Activated T-helper 1 cell treated with anti-CD3 and anti-CD28 coated beads, Interleukin-2, amount 50 U/mL, for 16 hours (primary cell): ENCODE results near the gene DLG2.
"Not testable (repeated sequence)": the region's sequence is repeated elsewhere in the genome, so short reads cannot be mapped to it uniquely, and the experiment has no call there.

Experiments used
- DNase-seq, 2 donors: peaks; one replicate each; pipeline ENCODE4 v3.0.0-alpha.2; 2020; ENCODE audit warnings: low read depth in 1 of 2, low spot score in 1 of 2

DLG2 gene

GRCh38 chr11:84308491-84308890, 1318.7 kb downstream of the DLG2 start:
- DNase-seq, result not testable (repeated sequence)

DNA sequence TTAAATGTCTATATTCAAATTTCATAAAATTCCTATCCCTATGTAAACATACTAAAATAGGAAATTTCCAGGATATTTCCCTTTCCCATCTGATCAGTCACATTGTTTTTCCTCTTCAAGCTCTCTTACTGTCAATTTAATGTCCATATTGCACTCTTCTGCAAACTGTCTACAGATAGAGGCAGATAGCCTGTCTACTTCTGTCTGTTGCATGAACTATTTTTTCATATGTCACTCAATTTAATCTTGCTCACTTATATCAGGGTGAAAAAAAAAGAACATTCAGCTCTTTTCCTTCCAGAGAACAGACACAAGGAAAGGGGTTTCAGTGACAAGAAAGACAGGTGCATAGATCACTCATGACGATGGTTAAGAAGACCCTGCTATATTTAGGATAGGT, 1327.1 kb downstream of the DLG2 start:
- DNase-seq, result no peak

GRCh38 chr11:84297570-84297969, 1329.6 kb downstream of the DLG2 start:
- no peak for DNase-seq

- DNase-seq, result no peak
Measured at GRCh38 chr11:84295815-84296214, 1331.3 kb downstream of the DLG2 start.

DNA sequence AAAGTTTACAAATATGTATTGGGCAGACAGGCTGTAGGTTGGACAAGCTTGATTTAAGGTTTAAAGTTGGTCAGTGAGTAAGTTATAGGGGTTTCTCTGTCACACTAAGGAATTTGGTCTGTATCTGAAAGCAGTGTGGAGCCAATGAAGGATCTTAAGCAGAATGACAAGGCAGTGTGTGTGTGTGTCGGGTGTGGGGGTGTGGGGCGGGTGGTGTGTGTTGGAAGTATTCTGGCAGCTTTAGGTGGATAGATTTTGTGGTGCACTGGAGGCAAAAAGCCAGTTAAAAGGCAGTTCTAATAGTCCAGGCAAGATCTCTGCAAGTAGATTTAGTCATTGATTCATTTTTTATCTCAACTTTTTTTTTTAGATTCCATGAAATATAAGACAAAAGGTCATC, 1334.2 kb downstream of the DLG2 start:
- DNase-seq, result no peak

GRCh38 chr11:84292006-84292405, 1335.1 kb downstream of the DLG2 start:
- DNase-seq, result no peak

DNA sequence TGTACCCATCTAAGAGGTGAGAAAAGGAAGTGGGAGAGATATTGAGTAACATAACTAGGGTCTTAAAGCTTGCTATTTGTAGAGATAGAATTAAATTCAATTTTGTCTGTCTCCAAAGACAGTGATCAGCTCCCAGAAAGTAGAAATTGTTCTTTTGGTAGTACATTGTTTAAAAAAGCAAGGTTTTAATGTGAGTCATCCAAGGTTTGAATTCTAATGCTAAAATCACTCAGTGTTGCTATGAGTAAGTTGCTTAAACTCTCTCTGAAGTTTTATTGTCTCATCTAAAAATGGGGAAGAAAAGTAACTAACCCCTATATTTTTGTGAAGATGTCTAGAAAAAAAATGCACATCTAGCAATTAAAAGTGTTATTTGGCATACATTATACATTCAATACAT, 1336.5 kb downstream of the DLG2 start:
- no peak for DNase-seq

GRCh38 chr11:84289381-84289906, 1337.7 kb downstream of the DLG2 start:
- DNase-seq, result no peak

DNA sequence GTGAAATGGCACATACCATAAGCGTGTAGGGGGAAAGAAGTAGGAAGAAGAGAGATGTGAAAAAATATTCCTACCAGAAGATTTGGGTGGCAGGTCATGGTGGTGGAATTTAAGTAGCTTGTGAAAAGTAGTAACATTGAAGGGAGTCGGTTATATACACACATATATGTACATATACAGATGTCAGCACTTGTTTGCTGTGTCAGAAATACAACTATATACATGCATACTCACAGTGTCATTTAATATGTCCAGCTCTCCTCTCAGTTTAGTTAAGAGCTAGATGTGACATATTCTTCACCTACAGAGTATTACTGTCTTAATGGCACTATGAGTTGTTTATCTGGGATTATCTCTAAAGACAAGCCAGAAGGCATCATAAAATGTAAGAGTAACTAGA, 1353.6 kb downstream of the DLG2 start:
- no peak for DNase-seq

DNA sequence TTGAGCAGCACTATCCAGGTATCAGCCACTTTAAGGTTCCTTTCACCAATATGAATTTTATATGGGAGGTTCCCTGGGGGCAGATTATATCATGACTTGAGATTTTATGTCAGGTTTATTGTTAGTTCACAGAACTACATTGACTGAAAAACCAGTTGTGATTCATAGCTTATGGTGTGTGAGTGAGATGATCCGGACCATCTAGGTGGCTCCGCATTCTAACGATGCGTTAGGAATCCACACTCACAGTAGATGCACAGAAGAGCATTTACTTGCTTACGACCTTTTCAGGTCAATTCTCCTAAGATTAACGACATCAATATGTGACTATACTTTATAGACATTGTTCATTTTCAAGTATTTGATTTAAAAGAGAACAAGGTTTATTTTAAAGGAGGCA, 1356.7 kb downstream of the DLG2 start:
- no peak for DNase-seq

- DNase-seq, result no peak
Measured at GRCh38 chr11:84264066-84264465, 1363.1 kb downstream of the DLG2 start.

DNA sequence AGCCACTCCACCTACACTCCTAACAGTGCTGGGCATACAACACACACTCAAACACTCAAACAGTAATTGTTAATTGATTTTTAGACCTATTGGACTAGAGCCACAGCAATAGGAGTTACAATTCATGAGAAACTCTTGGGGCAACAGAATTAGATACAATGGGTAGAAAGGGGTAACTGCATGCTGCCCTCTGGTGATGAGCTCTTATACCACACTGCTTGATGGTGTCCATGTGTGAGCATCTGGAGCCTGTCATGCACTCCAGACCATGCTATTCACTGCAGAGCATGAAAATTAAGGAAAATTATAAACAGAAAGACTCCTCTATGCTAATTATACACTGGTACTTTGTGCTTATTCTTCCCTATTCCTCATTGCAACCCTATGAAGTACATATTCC, 1365.4 kb downstream of the DLG2 start:
- DNase-seq, result no peak

- no peak for DNase-seq
Measured at GRCh38 chr11:84260862-84261261, 1366.3 kb downstream of the DLG2 start.

DNA sequence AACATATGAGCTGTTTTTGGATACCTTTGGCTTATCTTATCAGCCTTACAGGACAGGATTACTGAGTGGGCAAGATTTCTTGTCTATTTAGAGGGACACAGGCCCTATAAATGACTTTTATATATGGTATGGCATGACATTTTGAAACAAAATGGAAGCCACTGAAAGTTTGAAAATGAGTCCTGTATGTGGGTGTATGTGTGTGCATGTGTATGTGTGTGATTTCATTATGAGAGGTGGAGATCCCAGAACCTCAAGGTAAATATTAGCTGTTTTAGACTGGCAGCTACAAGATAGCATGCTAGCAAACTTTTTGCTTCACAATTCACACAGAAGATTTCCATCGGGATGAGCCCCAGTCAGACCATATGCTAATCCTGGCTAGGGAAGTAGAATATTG, 1370.5 kb downstream of the DLG2 start:
- DNase-seq, result no peak

- DNase-seq, result no peak
Measured at GRCh38 chr11:84255483-84255882, 1371.7 kb downstream of the DLG2 start.

GRCh38 chr11:84250834-84251613, 1376.1 kb downstream of the DLG2 start:
- DNase-seq, result no peak

GRCh38 chr11:84249344-84250135, 1377.6 kb downstream of the DLG2 start:
- DNase-seq, result no peak

GRCh38 chr11:84247926-84248325, 1379.2 kb downstream of the DLG2 start:
- no peak for DNase-seq

- DNase-seq, result no peak
Measured at GRCh38 chr11:84247129-84247528, 1380.0 kb downstream of the DLG2 start.

- DNase-seq, result no peak
Measured at GRCh38 chr11:84243629-84244263, 1383.4 kb downstream of the DLG2 start.

DNA sequence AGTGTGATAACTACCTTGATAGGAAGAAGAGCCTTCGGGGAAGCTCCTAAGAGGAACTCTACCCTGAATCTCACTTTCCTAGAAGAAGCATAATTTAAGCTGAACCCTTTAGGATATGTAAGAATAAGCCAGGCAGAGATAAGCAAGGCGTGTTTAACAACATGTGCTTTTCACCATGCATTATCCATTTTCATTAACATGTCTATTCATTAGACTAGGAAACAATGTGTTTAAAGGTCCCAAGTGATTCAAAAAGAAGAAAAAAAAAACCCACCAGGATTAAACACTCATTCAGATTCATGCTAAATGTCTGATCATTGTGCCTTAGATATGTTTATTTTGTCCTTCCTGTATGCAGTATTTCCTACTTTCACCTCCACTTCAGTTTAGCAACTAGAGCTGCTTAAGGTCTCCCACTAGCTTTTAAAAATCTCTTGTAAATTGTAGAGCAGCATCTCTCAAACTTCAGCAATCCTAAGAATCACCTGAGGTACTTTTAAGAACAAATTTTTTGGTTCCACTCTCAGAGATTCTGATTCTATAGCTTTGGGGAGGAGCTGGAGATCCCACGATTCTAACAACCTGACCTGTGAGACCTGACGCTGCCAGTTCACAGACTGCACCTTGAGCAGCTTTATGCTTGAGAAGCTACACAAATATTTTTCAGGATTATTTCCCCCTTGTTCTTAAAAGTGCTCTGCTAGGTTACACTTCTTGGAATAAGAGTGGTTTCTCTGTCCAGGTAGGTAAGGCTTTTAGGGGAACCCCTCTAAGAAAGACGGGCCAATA, 1385.6 kb downstream of the DLG2 start:
- no peak for DNase-seq
